Fibroblast of villous mesenchyme (primary cell): Measurements from ENCODE around the gene CDH4. TPM values are rescaled to one million over a fixed set of nuclear protein-coding genes. Genes with fewer than 3 reads are reported as not detected.

Source experiments
- DNase-seq: peaks from one replicate; pipeline ENCODE4 v3.0.0-alpha.2; 2010; ENCODE audit warnings: low read depth
- H3K4me3 ChIP-seq: 2 replicates; pipeline ENCODE4 v1.5.1; 2011; ENCODE audit warnings: low read depth, mild to moderate bottlenecking, low read length
- CTCF ChIP-seq: IDR thresholded peaks from 2 replicates; pipeline ENCODE4 v1.5.1; 2012; ENCODE audit warnings: low read depth, mild to moderate bottlenecking, low read length; ENCODE audit not compliant: insufficient read depth
- total RNA-seq: library from RNA; depleted of rRNA; stranded (reverse); fragments of >200 nt; gene quantifications from 2 replicates; pipeline ENCODE4 v1.2.3, GENCODE V29; 2012

CDH4 gene
- total RNA-seq, 1 donor = 1.7 TPM

GRCh38 chr20:61330441-61330840 is 78.4 kb downstream of the CDH4 start:
- no peak for TF ChIP-seq CTCF
- no peak overlapping the region for H3K4me3 ChIP-seq
- DNase-seq = no peak

- H3K4me3 ChIP-seq = no peak overlapping the region
- no peak for TF ChIP-seq CTCF
- no peak for DNase-seq
Measured at GRCh38 chr20:61331543-61331942, 79.5 kb downstream of the CDH4 start.

GRCh38 chr20:61332016-61332975 is 80.2 kb downstream of the CDH4 start:
- no peak for TF ChIP-seq CTCF
- no peak overlapping the region for H3K4me3 ChIP-seq
- no peak for DNase-seq

GRCh38 chr20:61333484-61334108 is 81.5 kb downstream of the CDH4 start:
- TF ChIP-seq CTCF = no peak

GRCh38 chr20:61340157-61340556 is 88.1 kb downstream of the CDH4 start:
- TF ChIP-seq CTCF = no peak
- no peak for DNase-seq
- H3K4me3 ChIP-seq = no peak overlapping the region

More at GRCh38 chr20:61333484-61334108, 81.5 kb downstream of the CDH4 start:
- DNase-seq = no peak
- no peak overlapping the region for H3K4me3 ChIP-seq

GRCh38 chr20:61341605-61342004 is 89.5 kb downstream of the CDH4 start:
- no peak overlapping the region for H3K4me3 ChIP-seq
- no peak for TF ChIP-seq CTCF
- no peak for DNase-seq
